ENCODE data around the gene ITPR3. TPM values are rescaled to one million over a fixed set of nuclear protein-coding genes. Genes with fewer than 3 reads are reported as not detected.

ITPR3 gene
- total and polyA plus RNA-seq, 2 of the 13 experiments (the other 11 are each of a cell fraction or from before 2014, with no cell fraction given), result 3.8 to 21.4 TPM

- TF ChIP-seq ZSCAN30 (CRISPR knock-in tag; IDR thresholded peaks at IDR 0.05) (no peak), NR2C2 (CRISPR knock-in tag; IDR thresholded peaks at IDR 0.05; ENCODE audit: borderline replicate concordance) (peak; percentile 17; the same call in 1 of the 2 replicates), PAXIP1 (CRISPR knock-in tag; conservative IDR thresholded peaks at IDR 0.05) (peak; percentile 62; the same call in 1 of the 2 replicates), TEF (CRISPR knock-in tag; IDR thresholded peaks at IDR 0.05) (no peak), HOXA3 (CRISPR knock-in tag; IDR thresholded peaks at IDR 0.05) (no peak), ADNP (CRISPR knock-in tag; IDR thresholded peaks at IDR 0.05) (no peak), ARID5B (CRISPR knock-in tag; IDR thresholded peaks at IDR 0.05) (peak; percentile 48; the same call in 1 of the 2 replicates), MTA1 (CRISPR knock-in tag; IDR thresholded peaks at IDR 0.05; ENCODE audit: borderline replicate concordance) (peak; percentile 54; the same call in 1 of the 2 replicates), SNAI1 (CRISPR knock-in tag; IDR thresholded peaks at IDR 0.05; ENCODE audit: borderline replicate concordance) (no peak), ZNF558 (CRISPR knock-in tag; IDR thresholded peaks at IDR 0.05; ENCODE audit: borderline replicate concordance) (no peak), KDM6A (CRISPR knock-in tag; IDR thresholded peaks at IDR 0.05; ENCODE audit: low read depth) (peak; percentile 14; the same call in 1 of the 2 replicates), ARNT (IDR thresholded peaks at IDR 0.05) (no peak), HNF4A (CRISPR knock-in tag; IDR thresholded peaks at IDR 0.05) (peak; percentile 85), ZNF263 (CRISPR knock-in tag; IDR thresholded peaks at IDR 0.05) (peak; percentile 63), FOXA1 (IDR thresholded peaks at IDR 0.05) (no peak), FOXA1 (CRISPR knock-in tag; IDR thresholded peaks at IDR 0.05) (0 out of 2 replicates have a peak, but pooled peaks have one; percentile 4), TRIM24 (CRISPR knock-in tag; IDR thresholded peaks at IDR 0.05) (no peak), MTA3 (CRISPR knock-in tag; IDR thresholded peaks at IDR 0.05) (no peak), MED1 (CRISPR knock-in tag; IDR thresholded peaks at IDR 0.05) (no peak), FOXA3 (CRISPR knock-in tag; IDR thresholded peaks at IDR 0.05) (peak; percentile 46)
Measured at GRCh38 chr6:33714385-33715040, 93.4 kb downstream of the ITPR3 start (continued).

All from HepG2 (cell line).